ENCODE data around the gene HSF2.

The HSF2 gene, protein sequence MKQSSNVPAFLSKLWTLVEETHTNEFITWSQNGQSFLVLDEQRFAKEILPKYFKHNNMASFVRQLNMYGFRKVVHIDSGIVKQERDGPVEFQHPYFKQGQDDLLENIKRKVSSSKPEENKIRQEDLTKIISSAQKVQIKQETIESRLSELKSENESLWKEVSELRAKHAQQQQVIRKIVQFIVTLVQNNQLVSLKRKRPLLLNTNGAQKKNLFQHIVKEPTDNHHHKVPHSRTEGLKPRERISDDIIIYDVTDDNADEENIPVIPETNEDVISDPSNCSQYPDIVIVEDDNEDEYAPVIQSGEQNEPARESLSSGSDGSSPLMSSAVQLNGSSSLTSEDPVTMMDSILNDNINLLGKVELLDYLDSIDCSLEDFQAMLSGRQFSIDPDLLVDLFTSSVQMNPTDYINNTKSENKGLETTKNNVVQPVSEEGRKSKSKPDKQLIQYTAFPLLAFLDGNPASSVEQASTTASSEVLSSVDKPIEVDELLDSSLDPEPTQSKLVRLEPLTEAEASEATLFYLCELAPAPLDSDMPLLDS

DNA sequence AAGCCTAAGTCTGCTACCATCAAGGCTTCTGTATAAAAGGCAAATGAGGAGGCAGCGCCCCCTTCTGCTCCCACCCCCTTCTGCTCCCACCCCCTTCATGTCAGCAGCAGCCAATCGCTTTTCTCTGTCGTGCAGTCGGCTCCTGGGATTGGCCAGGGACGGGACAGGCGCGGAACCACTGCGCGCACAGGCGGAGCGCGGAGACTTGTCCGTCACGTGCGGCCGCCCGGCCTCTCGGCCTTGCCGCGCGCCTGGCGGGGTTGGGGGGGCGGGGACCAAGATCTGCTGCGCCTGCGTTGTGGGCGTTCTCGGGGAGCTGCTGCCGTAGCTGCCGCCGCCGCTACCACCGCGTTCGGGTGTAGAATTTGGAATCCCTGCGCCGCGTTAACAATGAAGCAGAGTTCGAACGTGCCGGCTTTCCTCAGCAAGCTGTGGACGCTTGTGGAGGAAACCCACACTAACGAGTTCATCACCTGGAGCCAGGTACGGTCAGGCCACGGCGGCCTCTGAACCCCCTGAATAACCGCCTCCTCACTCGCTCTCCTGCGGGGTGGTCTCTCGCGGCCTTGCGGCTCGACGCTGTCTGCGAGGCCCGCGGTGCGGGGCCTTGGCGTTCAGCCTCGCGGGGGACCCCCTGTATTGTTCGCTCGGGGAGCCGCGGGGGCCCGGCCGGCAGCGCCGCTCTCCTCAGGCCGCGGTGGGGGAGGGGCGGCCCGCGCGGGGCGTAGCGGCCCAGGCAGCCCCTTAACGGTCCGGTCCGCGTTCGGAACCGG, at the start of gene HSF2:
TSS of gene HSF2 (plus strand) at position 305 of the 773 bp plus-strand sequence. CDS start at position 391, 86 bp downstream.
- peak; percentile 86 for DNase-seq

DNA sequence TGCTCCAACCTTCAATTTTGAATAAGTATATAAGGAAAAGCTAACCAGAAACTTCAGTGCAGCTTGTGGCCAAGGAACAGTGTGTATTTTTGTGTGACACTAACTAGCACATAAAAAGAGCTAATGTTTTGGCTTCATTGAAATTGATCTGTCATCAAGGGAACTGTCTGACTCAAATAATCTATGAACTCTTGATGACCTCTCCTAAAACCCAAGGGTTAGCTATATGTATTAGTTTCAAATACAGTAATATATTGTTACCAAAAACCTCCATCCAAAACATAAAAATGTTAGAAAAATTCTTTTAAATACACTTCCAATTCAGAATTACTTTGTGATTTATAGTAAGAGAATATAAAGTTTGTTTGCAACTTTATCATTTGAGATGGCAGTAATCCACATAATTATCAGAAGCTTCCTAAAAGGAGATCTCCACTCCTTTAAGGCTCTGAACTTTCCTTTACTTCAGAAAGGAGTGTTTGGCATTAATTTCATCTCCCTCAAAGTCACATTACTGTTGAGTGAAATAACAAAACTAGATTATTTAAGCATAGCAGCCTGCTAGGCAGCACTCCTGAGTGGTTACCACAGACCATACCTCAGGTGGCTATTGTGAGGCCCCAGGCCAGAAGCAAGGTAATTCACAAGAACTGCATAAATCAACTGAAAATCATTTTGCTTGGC, 46.3 kb upstream of the HSF2 start:
- no peak for DNase-seq

DNA sequence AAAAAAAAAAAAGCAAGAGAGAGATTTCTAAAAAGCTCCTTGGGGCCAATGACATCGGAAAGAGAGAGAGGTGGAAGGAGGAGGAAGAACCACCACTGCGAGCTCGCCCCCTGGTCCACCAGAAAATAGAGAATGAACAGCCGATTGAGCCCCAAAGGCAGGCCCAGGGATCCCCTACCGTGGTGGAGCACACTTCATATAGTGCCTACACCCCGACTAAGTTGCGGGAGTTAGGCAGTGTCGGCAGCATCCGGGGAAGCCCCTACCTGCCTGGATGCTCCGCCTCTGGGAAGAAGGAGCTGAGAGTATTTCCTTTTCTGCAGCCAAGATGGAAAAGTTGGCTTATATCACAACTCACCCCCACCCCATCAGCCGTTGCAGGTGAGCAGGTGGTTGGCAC, 38.6 kb upstream of the HSF2 start:
- DNase-seq, result no peak

DNA sequence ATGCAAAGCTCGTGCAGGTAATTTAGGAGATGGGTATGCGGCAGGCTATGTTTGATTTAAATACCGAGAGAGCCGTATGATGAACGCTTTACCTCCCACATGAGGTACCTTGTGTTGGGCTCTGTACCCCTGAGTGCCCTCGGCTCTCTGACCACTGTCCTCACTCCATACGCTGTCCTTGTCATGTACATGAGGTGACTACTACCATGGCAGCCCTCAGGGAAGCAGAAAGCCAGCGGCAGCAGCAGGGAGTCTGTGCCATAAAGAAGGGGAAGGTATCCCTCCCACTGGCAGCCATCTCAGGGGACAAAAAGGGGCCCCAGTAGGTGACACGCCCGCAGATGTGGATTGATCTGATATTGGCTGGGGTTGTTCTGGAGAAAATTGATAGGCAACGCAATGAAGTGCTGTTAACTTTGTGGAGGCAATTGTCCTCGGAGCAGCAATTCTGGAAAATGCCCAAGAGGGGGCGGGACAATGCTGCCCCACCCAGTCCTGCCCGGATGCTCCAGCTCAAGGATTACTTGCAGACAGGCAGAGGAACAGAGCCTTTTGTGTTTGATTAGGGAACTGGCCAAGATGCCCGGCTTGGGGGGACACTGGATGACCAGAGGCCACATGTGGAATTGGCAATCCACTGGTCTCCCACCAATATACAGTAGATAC, 38.0 kb upstream of the HSF2 start:
- DNase-seq, result no peak

DNA sequence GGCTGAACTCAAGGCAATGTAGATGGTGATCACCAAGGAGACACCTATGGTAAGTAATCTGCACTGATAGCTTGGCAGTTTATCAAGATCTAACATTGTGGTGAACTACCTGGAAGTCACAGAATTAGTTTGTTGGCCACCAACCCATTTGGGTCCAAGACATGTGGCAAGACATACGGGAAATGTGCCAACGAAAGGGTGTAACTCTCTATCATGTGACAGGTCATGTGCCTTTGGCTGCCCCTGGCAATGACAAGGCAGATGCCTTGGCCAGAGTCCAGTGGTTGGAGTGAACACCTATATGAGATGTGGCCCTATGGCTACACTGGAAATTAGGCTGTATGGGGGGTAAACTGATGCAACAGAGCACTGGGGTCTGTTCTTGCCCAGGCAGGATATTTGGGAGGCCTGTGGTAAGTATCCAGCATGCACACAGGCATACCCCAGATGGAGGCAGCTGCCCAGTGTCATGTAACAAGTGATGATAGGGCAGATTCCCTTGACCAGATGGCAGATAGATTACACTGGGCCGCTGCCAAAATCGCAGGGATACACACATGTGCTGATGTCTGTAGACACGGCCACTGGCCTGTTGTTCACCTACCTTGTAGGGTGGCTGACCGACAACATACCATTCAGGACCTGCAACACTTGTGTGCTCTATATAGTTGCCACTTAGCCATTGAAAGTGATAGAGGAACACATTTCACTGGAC, 35.5 kb upstream of the HSF2 start:
- no peak for DNase-seq

DNA sequence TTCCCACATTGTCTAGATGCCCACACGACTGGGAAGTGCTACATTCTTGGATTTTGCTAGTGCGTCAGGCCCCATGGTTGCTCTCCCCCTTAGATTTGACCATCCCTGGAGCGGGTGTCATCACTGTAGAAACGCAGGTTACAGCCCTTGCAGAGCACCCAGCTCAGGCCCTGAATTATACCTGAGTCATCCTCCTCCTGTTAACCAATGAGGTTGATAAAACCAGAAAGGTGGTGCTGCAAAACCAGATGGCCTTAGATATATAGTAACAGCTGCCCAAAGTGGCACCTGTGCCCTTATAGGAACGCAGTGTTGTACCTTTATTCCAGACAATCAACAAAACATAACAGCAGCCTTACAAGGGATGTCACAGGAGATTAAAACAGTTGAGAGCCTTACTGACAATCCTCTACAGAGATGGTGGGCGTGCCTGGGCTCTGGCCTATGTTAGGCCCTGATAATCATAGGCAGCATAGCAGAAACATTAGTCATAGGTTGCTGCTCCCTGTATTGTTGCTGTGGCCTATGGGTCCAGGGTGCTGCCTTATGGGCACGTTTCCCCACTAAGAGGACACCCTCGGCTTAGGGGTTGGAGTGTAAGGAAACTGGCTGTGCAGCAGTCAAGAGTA, 33.6 kb upstream of the HSF2 start:
- no peak for DNase-seq

DNA sequence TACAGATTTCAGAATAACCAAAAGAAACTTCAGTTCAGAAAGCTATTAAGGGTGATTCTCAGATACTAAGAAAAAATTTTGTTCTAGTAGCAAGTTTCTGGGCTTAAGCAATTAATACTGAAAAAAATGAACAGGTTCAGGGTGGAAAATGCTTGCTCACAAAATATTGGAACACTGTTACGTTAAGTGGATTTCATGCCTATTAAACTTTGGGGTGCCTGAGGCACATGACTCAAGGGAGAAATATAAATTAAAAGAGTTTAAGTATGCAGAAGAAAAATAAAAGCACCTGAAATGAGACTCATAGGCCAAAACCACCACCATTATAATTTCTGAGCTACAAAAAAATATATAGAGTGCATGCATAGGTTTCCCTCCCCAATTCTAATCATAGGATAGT, 32.3 kb upstream of the HSF2 start:
- DNase-seq, result no peak

DNA sequence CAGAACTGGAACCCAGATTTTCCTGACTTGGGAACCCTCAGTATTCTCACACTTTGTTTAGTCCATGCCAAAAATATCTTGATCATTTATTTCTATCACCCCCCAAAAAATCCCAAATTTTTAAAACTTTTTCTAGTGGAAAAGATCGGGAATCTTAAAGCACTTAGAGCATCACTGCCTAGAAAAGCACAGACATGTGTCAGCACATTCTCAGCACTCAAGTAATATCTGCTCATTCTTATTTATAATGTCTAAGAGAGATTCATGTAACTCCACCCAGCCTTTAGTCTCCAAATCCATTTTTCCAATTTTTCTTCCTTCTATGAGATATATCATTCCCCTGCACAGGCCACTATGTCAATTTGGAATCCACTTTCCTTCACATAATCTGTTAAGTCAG, 29.9 kb upstream of the HSF2 start:
- no peak for DNase-seq

DNA sequence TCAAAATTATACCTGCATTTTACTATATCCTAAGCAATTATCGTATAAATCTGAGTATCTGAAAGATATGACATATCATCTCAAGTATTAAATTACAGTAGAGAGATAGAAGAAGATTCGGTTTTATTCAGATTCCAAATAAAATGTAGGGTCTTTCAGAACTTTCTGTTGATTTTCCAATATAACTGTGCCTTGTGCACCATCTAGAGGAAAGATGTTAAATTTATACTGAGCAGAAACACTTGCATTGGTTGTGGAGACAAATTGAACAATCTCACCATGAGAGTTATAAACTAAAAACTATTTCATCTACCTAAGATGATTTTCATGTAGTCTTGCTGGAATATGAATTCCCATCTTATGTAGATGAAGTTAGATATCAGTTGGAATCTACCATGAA, 26.8 kb upstream of the HSF2 start:
- no peak for DNase-seq

DNA sequence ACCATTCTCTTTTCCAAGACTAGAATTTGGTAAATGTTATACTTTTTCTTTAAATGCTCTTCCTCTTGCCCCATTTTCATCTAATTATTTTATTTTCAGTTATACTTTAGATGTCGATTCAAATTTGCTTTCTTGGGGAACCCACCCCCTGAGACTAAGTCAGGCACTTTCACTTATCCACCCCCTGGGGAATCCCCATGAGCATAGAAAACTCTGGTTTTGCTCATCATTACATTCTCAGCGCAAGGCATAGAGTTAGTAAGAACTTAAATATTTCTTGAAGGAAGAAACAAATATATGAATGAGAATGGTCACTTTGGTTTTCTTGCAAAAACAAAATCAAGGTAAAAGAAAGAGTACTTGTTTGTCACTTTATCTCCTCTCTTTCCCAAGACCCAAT, 25.1 kb upstream of the HSF2 start:
- DNase-seq, result no peak

DNA sequence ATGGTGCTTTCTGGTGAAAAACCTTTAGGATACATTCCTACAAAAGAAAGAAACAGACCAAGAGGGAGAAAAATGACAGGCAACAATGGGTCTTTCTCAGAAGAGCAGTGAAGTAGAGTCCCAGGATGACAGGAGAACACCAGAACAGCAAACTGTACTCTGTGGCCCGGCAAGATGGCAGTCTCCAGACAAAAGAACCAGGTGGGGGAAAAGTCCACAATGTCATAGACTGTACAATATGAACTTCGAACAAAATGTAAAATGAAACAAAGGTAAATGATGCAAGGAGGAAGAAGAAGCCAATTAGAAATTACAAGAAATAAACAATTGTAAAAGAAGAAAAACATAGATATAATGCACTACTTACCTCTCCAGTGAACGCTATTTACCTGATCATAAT, 23.2 kb upstream of the HSF2 start:
- DNase-seq, result no peak

DNA sequence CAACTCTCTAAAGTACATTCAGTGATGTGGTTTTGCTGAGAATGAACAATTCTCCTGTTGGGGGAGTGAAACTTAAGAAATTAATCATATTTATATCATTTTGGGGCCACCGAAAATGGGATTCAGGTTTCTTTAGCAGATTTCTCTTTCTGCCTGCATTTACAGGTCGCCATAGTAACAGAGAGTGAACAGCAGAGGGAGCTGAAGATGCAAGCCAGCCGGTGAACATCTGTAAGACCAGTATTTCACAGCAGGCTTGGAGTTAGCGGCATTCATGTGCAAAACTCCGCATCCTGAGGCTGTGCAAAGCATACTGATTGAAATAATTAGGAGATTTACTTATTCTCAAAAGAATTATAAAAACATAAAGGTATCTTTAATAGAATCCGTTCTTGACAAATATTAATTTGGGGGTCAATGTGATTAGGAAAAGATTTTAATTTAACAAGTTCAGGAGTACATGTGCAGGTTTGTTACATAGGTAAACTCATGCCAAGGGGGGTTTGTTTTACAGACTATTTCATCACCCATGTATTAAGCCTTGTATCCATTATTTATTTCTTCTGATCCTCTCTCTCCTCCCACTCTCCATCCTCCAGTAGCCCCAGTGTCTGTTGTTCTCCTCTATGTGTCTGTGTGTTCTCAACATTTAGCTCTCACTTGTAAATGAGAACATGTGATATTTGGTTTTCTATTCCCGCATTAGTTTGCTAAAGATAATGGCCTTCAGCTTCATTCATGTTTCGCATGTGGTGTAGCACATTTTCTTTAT, 17.8 kb upstream of the HSF2 start:
- no peak for DNase-seq

DNA sequence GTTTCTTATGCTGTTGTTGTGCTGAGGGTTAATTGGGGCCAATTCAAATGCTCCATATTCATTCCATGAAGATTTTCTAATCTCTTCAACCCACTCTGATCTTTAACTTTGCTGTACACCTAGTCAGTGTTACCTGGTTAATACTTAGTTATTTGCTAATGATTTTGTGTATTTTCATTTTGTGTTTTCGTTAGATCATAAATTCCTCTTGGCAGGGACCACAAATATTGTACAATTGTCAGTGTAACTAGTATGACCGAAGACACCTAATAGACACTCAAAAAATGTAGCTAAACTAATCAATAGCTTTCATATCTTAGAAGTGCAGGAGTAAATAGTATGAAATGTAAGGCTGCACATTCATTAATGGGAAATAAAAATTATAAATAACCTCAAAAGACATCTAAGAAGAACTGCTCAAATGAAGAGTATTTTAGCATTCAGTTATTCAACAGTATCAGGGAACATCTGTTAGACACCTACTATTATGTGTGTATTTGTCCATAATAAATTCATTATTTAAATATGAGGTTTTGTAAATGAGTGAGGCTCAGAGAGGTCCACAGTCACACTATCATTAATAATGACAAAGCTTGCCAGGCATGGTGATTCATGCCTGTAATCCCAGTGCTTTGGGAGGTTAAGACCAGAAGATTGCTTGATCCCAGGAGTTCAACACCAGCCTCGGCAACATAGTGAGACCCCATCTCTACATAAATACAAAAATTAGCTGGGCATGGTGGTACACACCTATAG, 13.4 kb upstream of the HSF2 start:
- no peak for DNase-seq

DNA sequence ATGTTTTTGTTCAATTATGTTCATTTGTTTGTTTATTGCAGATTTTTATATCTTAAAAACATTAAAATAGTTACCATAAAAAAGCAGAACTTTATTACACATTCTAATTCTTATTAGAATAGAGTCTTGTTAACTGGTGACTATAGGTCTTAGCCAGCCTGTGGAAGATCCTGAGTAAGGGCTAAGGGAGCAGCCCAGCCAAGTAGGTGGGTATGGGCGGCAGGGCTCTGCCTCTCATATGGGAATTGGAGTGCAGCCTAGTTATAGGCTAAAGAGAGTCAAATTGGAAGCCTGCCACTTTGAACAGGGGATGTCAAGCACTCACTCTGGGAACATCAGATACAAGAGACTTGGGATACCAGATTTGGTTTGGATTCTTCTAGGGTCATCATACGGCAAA, 10.5 kb upstream of the HSF2 start:
- no peak for DNase-seq

DNA sequence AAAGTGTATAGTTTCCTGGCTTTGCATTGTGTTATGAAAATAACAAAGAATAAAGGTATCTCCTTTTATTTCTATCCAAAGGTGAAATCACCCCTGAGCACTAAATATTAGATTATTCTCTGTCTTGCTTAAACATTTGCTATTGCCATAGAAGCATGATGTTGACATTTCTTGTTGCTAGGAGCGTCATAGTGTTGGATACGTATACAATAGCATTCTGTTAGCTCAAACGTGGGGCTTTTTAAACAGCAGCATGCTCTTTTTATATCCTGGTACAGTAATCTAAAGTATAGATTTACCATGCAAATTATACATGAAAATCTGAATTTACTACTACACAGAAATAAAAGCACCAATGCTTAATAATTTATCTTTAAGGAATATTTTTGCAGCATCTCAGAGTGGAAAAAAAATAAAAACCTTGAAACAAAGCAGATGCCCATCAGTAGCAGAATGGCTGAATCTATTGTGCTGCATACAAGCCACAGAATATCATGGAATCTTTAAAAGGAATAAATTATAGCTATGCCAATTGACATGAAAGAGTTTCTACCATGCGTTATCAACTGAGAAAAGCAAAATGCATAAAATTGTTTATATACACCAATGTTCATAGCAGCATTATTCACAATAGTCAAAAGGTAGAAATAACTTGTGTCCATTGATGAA, 9.6 kb upstream of the HSF2 start:
- no peak for DNase-seq

DNA sequence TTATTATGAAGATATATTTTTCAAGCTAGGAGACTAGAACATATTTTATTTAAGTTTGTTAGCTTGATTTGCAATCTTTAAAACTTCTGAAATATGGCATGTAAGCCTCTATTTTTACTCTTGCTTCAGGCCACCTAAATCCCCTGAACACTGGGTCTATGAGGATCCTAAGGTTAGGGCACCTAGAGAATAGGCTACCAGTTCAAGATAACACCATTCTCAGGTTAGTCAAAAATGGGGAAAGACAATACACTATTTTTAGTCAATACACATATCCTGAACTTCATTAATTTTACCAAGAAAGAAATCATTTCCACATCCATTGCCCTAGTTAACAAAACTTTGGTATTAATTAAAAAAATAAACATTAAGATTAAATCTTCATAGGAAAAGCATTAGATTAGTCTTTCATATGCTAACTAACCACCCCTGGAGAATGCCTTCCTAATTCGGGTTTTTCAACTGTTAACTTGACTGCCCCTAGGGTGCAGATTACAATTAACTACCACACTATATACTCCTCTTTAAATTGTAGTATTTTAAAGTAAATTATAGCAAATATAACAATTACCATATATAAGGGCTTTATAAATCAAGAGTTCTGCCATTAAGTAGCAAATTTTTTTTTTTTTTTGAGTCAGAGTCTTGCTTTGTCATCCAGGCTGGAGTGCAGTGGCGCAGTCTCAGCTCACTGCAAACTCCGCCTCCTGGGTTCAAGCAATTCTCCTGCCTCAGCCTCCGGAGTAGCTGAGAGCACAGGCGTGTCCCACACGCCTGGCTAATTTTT, 6.7 kb upstream of the HSF2 start:
- no peak for DNase-seq

DNA sequence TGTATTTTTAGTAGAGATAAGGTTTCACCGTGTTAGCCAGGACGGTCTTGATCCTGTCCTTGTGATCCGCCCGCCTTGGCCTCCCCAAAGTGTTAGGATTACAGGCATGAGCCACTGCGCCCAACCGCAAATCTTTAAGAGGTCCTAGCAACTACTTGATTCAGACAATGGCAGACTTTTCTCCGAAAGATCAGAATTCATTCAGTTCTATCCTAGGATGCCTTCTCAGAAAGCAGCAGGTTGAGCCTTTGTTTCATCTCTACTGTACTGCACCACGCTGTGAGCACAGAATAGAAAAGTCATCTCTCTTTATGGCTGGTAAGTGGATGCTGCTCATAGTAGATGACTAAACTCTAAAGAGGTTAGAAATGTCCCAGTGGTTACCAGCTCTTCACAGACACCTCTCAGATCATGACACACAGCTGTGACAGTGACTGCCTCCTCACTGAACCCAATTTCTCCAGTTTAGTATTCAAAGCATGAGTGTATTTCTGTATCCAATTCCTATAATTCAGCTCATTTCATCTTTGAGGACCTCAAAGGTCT, 6.0 kb upstream of the HSF2 start:
- no peak for DNase-seq

DNA sequence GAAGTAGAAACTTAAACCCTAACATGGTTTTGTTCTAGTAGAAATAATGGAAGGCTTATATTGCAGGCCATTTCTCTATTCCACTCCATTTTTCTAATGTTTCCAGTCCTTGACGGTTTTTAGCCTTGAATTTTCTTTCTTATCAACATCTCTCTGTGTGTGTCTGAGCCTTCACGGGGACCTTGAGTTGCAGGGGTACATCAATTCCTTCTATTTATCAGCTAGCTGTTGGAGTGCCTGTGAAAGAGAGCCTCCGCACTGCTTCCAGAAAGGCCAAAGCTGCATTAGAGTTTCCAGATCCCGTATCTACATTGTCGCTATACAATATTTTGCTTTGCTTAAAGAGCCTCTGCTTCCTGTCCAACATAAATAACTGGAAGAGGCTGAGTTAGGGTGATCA, 5.4 kb upstream of the HSF2 start:
- DNase-seq, result no peak

DNA sequence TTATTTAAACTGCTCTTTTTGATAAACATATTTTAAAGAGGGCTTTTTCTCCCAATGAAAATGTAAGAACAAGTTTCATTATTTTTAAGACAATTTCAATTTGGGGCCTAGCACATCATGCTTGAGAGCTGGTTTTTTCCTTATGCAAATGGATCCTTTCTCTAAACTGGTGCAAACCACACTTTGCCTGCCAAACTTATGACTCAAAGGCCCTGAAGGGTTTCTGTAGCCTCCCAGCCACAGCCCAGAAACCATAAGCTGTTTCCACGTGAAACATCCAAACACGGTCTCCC, 451 bp upstream of the HSF2 start:
- no peak for DNase-seq
